Left lung (tissue), 10 donors: Measurements from ENCODE around the gene BLMH. TPM values are rescaled to one million over a fixed set of nuclear protein-coding genes. Genes with fewer than 3 reads are reported as not detected.

Experiments
- ATAC-seq: fragments of 200-7000 bp; cut with Tn5 transposase; one replicate; pipeline ENCODE4 v1.9.1; 2020; ENCODE audit warnings: moderate library complexity
- DNase-seq, 4 donors: peaks; one replicate each; pipeline ENCODE4 v3.0.0-alpha.2; 2013 to 2020
- H3K27ac ChIP-seq, 2 donors: fragments of 200-600 bp; sonication (generic) in 1 of 2; one replicate each; pipeline versions ENCODE4 v1.5.0 to v1.8.0; 2020 to 2021
- H3K27me3 ChIP-seq, 2 donors: fragments of 200-600 bp; sonication (generic) in 1 of 2; one replicate each; pipeline versions ENCODE4 v1.5.0 to v1.8.0; 2020 to 2021
- H3K36me3 ChIP-seq, 2 donors: fragments of 200-600 bp; sonication (generic) in 1 of 2; one replicate each; pipeline versions ENCODE4 v1.5.0 to v1.8.0; 2020 to 2021
- H3K4me1 ChIP-seq, 2 donors: fragments of 200-600 bp; one replicate each; pipeline ENCODE4 v1.8.0; 2021
- H3K4me3 ChIP-seq, 2 donors: fragments of 200-600 bp; sonication (generic) in 1 of 2; one replicate each; pipeline versions ENCODE4 v1.5.0 to v1.8.0; 2020 to 2021; ENCODE audit warnings: mild to moderate bottlenecking in 1 of 2
- H3K9me3 ChIP-seq, 2 donors: fragments of 200-600 bp; sonication (generic) in 1 of 2; one replicate each; pipeline versions ENCODE4 v1.5.0 to v1.8.0; 2020 to 2021
- CTCF ChIP-seq, 2 donors: fragments of 200-600 bp; sonication (generic) in 1 of 2; IDR thresholded peaks; one replicate each; pipeline versions ENCODE4 v1.5.0 to v1.8.0; 2021; ENCODE audit warnings: antibody characterized with exemption in 2 of 2
- intact Hi-C, 2 donors: fragments of 100-400 bp; cut with DNase I; formaldehyde crosslinking; loops; one replicate each; pipeline versions ENCODE4 v1.11.2 to v1.14.2; 2022
- polyA plus RNA-seq, 6 donors: library from polyadenylated mRNA; unstranded; fragments of 120-200 nt; gene quantifications; one replicate each; pipeline ENCODE4 v1.2.1, GENCODE V29; 2013; ENCODE audit not compliant: insufficient read length in 6 of 6
- total RNA-seq, 2 donors: library from RNA; stranded (reverse); fragmentation: NEBNext Ultra II Directional; extraction: Animal tissue kit (Norgen Biotek cat#: 25700); gene quantifications; one replicate each; pipeline ENCODE4 v1.2.1, GENCODE V29; 2021
- donor health status: DM: no; HTN: yes; CAD: no.
- donor health status: DM: no; HTN: no; CAD: no.

BLMH gene
- total and polyA plus RNA-seq, 8 donors = 30.0 to 77.3 (median 68.8) TPM

DNA sequence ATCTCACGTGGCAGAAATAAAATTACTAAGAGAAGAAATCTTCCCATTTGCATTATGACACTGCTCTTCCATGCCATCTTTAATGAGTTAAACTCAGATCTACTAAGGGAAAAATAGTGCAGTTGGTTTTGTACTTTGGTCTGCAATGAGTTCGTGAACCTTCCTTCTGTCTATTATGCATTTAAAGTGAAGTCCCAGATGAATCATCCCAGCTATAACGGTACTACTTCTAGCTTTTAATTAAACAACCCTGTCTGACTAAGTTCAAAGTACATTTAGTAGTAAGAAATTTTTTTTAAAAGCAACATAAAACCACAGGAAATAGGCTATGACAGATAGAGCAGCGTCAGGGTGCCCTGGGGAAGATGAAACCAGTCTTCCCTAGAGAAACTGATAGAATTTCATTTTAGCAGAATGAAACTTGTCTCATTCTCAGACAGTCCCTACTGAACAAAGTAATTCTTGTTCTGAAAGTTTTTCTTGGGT lies 40.4 kb upstream of the BLMH start:
- ATAC-seq (no peak), DNase-seq (no peak)
- Histone ChIP-seq H3K36me3 (no peaks in the 10 kb centered on the region), H3K4me1 (peaks cover 0 to 4% of the 10 kb centered on the region in 2 donors), H3K4me3 (no peak overlapping the region), H3K27ac (no peak overlapping the region), H3K9me3 (no peaks in the 10 kb centered on the region), H3K27me3 (no peaks in the 10 kb centered on the region)
- TF ChIP-seq CTCF (IDR thresholded peaks at IDR 0.05) = no peak
- intact Hi-C loops = no loop called here

- DNase-seq = no peak
- no peak for TF ChIP-seq CTCF (IDR thresholded peaks at IDR 0.05)
- Histone ChIP-seq H3K36me3 (no peaks in the 10 kb centered on the region), H3K9me3 (no peaks in the 10 kb centered on the region), H3K27ac (no peak overlapping the region), H3K27me3 (no peaks in the 10 kb centered on the region), H3K4me1 (peaks cover 0 to 14% of the 10 kb centered on the region in 2 donors), H3K4me3 (no peak overlapping the region)
- intact Hi-C loops = no loop called here
- ATAC-seq = no peak
Observed at GRCh38 chr17:30326809-30327208, 35.1 kb upstream of the BLMH start.

GRCh38 chr17:30324723-30325122 lies 33.0 kb upstream of the BLMH start:
- Histone ChIP-seq H3K9me3 (no peaks in the 10 kb centered on the region), H3K4me3 (no peak overlapping the region), H3K36me3 (no peaks in the 10 kb centered on the region), H3K4me1 (peaks cover 0 to 14% of the 10 kb centered on the region in 2 donors), H3K27ac (no peak overlapping the region), H3K27me3 (no peaks in the 10 kb centered on the region)
- DNase-seq (no peak), ATAC-seq (no peak)
- intact Hi-C loops = no loop called here
- TF ChIP-seq CTCF (IDR thresholded peaks at IDR 0.05) = no peak

- no peak for TF ChIP-seq CTCF (IDR thresholded peaks at IDR 0.05)
- ATAC-seq (peak; percentile 52), DNase-seq (peak in 1 of 4 donors; percentile 53)
- Histone ChIP-seq H3K4me1 (peaks cover 0 to 14% of the 10 kb centered on the region in 2 donors), H3K4me3 (no peak overlapping the region), H3K9me3 (no peaks in the 10 kb centered on the region), H3K27me3 (no peaks in the 10 kb centered on the region), H3K27ac (no peak overlapping the region), H3K36me3 (no peaks in the 10 kb centered on the region)
- intact Hi-C loops = no loop called here
Observed at GRCh38 chr17:30323895-30324319, 32.2 kb upstream of the BLMH start.

DNA sequence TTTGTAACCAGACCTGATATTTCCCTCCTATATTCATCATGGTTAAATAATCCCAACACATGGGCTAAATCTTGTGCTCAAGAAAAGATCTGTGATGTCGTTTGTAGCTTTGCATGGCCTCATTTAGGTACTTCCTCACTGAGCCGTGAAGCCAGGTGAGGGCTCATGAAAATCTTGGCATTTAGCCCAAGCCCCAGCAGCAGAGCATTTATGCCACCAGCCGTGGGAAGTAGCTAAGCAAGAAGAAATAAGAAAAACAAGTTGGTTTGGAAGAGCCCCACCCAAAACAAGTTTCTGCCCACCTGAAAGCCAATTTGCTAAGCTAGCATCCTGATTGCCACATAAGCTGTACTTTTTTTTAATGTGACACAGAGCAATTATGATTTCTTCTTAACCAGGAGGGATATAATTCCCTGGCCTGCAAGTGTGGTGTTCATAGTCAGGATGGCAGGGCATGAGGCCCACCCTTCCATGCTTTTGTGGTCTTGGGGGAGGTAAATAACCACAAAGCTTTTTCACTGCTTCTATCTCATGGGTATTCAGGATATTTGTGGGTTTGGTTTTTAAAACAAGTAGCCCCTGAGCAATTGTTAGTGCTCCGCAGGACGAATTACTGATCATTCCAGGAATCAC lies 31.6 kb upstream of the BLMH start:
- TF ChIP-seq CTCF (IDR thresholded peaks at IDR 0.05) = no peak
- H3K4me1 ChIP-seq = peaks cover 0 to 14% of the 10 kb centered on the region in 2 donors
- intact Hi-C loops = no loop called here
- H3K27ac ChIP-seq = no peak overlapping the region
- ATAC-seq (no peak), DNase-seq (no peak)
- no peaks in the 10 kb centered on the region for H3K36me3 ChIP-seq
- H3K9me3 ChIP-seq = no peaks in the 10 kb centered on the region
- no peaks in the 10 kb centered on the region for H3K27me3 ChIP-seq
- H3K4me3 ChIP-seq = no peak overlapping the region
